GM18505 (cell line): ENCODE measurements around the gene CCDC154.

Experiments used
- ATAC-seq: cut with Tn5 transposase; IDR thresholded peaks from one replicate; pipeline ENCODE4 v1.9.1; 2021; ENCODE audit not compliant: unreplicated experiment
- POLR2A ChIP-seq: IDR thresholded peaks from 4 replicates; pipeline ENCODE4 v1.6.1; 2011; ENCODE audit warnings: borderline replicate concordance; ENCODE audit not compliant: insufficient read depth, insufficient read length; ENCODE audit errors: extremely low read depth

Gene CCDC154

GRCh38 chr16:1422076-1422475 lies 22.3 kb downstream of the CCDC154 start:
- no peak for ATAC-seq
- TF ChIP-seq POLR2A: no peak

- peak; percentile 26 for ATAC-seq
- TF ChIP-seq POLR2A: no peak
These were observed 24.2 kb downstream of the CCDC154 start for GRCh38 chr16:1420111-1420539.

GRCh38 chr16:1416521-1416941 lies 27.8 kb downstream of the CCDC154 start:
- no peak for ATAC-seq
- TF ChIP-seq POLR2A: no peak

GRCh38 chr16:1414532-1415260 lies 29.7 kb downstream of the CCDC154 start, which contains the start of gene UNKL:
TSS of gene UNKL (minus strand) at chr16:1414704. CDS start at chr16:1414691, 13 bp downstream.
- peak; percentile 38 for ATAC-seq

GRCh38 chr16:1413684-1414531 lies 30.4 kb downstream of the CCDC154 start:
- peak; percentile 25 for TF ChIP-seq POLR2A
- ATAC-seq: peak; percentile 40

More at GRCh38 chr16:1414532-1415260, 29.7 kb downstream of the CCDC154 start, which contains the start of gene UNKL:
- TF ChIP-seq POLR2A: peak; percentile 53

- no peak for TF ChIP-seq POLR2A
- ATAC-seq: no peak
These were observed 31.5 kb downstream of the CCDC154 start for GRCh38 chr16:1412847-1413246.

GRCh38 chr16:1408171-1408837 lies 36.1 kb downstream of the CCDC154 start:
- peak; percentile 66 for ATAC-seq
- no peak for TF ChIP-seq POLR2A

- no peak for ATAC-seq
- TF ChIP-seq POLR2A: no peak
These were observed 36.6 kb downstream of the CCDC154 start for GRCh38 chr16:1407753-1408152.

GRCh38 chr16:1403733-1404132 lies 40.6 kb downstream of the CCDC154 start:
- no peak for TF ChIP-seq POLR2A
- no peak for ATAC-seq

- TF ChIP-seq POLR2A: no peak
- no peak for ATAC-seq
These were observed 41.3 kb downstream of the CCDC154 start for GRCh38 chr16:1403036-1403435.

GRCh38 chr16:1401758-1402154 lies 42.6 kb downstream of the CCDC154 start:
- no peak for TF ChIP-seq POLR2A
- no peak for ATAC-seq

- no peak for TF ChIP-seq POLR2A
- ATAC-seq: no peak
These were observed 43.1 kb downstream of the CCDC154 start for GRCh38 chr16:1401061-1401757.

- no peak for TF ChIP-seq POLR2A
- ATAC-seq: no peak
These were observed 45.4 kb downstream of the CCDC154 start for GRCh38 chr16:1398826-1399581.

- ATAC-seq: no peak
- no peak for TF ChIP-seq POLR2A
These were observed 46.0 kb downstream of the CCDC154 start for GRCh38 chr16:1398351-1398750.
